Fibroblast of skin of right quadriceps (primary cell): ENCODE measurements around the gene AURKA.

Experiments used
- DNase-seq: peaks from one replicate; pipeline ENCODE4 v3.0.0-alpha.2; 2013

AURKA gene

DNA sequence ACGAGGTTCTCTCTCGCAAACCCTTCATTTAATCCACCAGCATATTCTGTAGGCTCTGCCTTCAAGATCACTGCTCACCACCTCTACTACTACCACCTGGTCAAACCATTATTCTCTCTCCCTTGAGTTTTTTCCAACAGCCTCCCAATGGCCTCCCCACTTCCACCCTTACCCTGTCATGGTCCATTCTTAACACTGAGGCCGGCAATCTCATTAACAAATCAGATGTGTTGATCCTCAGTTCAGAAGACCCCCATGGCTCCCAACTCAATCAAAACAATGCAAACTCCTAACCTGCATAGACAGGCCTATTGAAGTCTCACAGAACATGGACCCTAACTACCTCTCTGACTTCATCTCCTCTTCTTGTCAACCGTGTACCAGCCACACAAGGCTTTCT, 2.2 kb downstream of the AURKA start:
- no peak for DNase-seq

- DNase-seq, result no peak
These were observed 3.1 kb downstream of the AURKA start for GRCh38 chr20:56388882-56389281.

DNA sequence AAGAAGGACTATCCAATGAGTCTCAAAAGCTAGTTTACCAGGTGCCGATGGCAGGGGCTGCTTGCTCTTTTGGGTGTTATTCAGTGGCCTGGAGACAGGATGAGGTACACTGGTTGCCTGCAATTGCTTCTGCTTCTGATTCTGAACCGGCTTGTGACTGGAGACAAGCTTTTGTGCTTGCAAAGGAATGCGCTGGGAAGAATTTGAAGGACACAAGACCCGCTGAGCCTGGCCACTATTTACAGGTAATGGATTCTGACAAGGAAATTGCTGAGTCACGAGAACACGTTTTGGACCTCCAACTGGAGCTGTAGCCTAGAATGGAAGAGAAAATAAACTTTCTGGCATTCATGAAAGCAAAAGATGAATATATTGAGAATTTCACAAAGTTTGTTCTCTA, 5.8 kb downstream of the AURKA start:
- no peak for DNase-seq

DNA sequence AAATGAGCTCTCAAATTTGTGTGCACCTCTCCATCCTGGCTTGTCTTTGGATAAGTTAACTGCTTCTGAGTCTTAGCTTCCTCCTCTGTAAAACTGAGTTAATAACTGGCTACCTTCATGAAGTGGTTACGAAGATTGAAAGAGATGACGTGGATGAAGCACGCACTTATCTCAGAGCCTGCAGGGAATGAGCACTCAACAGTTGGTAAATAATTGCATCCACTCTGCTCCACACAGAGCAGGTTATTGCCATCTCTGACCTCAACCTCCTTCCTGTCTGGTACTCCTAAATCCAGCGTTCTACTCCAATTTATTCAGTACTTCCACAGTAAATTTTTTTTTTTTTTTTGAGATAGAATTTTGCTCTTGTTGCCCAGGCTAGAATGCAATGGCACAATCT, 6.9 kb downstream of the AURKA start:
- no peak for DNase-seq

DNA sequence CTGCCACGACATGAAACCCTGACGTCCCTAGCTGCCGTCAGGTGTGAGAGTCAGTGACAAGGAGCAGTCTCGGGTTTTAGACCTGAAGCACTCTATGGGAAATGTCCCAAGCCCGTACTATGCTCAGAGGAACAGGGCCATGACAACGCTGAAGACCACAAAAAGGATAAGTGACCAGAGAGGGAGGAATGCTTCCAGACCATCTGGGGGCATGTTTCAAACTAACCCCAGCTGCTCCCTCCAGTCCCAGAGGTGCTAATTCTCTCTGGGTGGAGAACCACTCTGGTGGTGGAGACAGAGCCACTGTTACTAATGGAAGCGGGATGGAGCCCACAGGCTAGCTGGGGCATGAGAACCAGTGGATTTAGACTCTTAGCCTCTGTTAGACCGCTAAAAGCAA, 8.7 kb downstream of the AURKA start:
- DNase-seq, result no peak

DNA sequence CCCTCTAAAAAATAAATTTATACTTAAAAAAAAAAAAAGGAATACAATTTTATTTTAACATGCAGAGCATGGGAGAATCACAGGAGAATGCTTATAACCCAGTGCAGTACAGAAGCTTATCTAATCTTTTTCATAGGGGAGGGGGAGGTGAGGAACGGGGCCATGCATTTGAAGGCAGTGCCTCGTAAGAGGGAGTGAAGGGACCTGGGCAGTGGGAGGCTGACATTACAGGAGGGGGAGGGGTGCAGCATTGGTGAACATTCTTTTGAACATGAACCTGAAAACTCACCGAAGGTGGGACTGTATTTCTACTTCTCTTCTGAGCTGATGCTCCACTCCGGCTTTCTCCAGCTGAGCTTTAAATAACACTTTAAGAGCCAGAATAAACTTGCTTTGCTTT, 9.3 kb downstream of the AURKA start:
- no peak for DNase-seq

- DNase-seq, result no peak
These were observed 10.5 kb downstream of the AURKA start for GRCh38 chr20:56381501-56381900.

DNA sequence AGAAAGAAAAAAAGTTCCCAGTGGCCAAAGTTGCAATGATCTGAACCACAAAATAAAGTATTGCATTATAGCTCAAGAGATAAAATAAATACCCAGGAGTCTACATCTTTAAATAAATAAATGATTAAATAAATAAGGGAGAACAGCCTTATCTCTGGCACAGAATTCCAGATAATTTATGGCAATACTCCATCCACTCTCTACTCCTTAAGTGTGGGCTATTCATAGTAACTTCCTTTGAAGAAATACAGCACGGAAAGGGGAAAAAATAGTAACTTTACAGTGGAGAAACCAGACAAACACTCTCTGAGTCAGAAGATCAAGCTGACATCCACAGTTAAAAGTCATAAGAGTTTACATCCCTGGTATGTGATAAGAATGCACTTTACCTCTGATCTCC, 11.6 kb downstream of the AURKA start:
- DNase-seq, result no peak

DNA sequence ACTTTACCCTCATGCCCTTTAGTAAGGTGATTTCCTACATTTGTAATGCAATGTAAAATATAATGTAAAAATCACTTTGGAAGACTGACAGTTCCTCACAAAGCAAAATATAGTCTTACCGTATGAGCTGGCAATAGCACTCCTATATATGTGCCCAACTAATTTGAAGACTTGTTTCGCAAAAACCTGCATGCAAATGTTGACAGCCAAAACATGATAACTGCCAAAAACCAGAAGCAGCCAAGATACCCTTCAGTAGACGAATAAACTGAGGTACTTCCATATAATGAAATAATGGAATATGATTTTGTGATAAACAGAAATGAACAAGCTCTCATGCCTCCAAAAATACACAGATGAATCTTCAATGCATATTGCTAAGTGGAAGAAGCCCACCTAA, 13.6 kb downstream of the AURKA start:
- DNase-seq, result no peak

DNA sequence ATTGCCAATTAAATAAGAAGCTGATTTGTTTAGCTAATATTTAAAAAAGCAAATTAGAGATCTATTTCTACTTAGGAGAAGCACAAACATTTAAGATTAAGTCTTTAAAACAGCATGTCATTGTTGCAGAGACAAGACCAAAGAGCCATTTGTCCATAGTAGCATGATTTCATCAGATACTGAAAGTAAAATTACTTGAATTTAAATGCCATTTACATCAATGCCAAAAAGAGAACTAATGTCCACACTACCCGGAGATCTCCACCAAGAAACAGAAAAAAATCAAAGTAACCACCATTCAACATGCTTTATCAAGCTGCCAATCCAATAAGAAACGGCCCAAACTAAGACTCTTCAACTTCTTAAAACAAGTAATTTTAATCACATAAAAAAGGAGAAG, 15.7 kb downstream of the AURKA start:
- DNase-seq, result no peak

DNA sequence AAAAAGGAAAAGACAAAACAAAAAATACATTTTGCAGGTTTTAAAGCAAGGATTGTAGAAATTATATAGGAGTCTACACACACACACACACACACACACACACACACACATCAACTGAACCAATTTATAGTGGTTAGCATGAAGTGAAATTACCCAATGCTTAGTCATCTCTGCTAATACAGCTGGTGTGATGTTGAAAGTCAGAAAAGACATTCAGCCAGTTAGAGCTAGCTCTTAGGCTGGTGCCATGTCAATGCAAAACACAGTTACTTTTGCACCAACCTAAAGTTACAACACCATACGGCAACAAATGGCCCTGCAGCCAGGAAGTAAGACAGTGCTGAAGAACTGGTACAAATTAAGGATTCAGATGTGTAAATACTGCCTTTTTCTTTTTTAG, 18.1 kb downstream of the AURKA start:
- peak; percentile 93 for DNase-seq

- DNase-seq, result no peak
These were observed 19.2 kb downstream of the AURKA start for GRCh38 chr20:56372850-56373249.

DNA sequence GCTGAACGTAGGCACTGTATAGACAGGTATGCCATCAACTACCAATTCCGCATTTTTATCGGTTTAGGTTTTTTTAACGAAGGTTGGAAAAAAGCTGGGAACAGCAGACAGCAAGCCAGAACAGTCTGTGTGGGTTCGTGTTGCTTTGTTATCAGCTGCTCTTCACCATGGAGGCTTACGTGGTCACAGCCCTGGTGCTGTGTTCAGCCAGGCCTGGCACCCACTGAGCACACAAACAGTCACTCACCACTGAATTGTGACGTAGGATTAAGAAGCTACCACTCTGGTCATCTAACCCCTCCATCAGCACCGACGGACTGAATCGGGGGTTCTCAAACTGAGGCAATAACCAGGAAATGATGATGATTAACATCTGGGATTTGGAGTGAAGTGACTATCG, 20.0 kb downstream of the AURKA start:
- no peak for DNase-seq

DNA sequence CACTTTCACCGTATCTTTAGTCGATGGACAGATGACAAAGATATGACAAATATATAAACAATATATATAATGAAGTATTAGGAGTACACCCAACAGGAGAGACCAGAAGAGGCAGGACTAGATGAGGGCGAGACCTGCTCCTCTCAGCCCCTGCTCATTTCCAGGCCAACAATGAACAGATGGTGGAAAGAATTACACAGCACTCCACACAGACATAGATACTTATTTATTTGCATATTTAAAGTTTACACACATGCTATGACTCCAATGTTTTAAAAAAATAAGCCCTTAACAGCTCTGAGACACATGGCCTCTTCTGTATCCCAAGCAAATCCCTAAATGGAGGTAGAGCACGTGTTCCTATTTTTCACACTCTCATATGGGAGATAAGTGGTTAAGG, 22.8 kb downstream of the AURKA start:
- DNase-seq, result no peak

GRCh38 chr20:56368351-56369134, 23.5 kb downstream of the AURKA start:
- no peak for DNase-seq

DNA sequence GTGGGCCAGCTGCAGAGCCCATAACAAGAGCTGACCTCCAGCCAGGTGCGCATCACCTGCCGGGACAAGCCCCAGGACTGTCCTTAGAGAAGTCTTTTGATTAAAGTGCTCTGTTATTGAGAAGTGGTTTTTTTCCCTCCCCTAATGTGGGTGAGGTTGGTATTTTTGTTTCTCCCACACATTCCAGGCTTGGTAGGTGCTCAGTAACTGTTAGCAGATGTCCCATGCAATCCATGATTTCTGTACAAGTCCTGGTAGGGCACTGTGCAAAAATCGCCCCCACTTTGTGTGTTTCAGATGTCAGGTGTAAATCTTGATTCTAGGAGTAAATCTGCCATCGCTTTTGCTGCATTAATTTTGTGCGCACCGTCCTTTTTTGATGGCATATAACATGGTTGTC, 28.5 kb downstream of the AURKA start:
- no peak for DNase-seq

GRCh38 chr20:56362833-56363413, 29.1 kb downstream of the AURKA start:
- no peak for DNase-seq

DNA sequence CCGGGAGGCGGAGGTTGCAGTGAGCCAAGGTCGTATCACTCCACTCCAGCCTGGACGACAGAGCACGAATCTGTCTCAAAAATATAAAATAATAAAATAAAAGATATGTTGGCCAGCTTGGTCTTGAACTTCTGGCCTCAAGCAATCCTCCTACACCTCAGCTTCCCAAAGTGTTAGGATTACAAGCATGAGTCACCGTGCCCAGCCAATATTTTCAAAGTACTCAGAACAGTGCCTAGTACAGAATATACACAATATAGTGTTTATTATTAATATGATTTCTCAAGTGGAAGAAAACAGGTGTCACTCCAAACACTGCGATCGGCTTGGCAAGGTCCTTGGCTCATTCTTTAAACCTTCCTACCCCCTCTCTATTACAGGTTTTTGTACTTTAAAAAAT, 30.1 kb downstream of the AURKA start:
- no peak for DNase-seq

DNA sequence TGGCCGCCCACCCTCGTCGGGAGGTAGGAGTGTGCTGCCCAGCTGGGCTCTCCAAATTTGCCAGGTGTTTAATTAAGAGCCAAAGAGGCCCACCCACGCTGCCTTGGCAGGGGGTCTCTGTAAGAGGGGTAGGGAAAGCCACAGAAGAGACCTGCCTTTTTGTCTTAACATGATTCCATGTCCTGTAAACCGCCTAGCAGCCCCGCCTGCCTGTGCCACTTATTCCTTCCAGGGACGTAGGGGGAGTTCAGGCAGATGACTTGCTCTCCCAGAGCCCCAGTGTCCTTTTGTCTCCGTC, 31.2 kb downstream of the AURKA start:
- DNase-seq, result no peak

DNA sequence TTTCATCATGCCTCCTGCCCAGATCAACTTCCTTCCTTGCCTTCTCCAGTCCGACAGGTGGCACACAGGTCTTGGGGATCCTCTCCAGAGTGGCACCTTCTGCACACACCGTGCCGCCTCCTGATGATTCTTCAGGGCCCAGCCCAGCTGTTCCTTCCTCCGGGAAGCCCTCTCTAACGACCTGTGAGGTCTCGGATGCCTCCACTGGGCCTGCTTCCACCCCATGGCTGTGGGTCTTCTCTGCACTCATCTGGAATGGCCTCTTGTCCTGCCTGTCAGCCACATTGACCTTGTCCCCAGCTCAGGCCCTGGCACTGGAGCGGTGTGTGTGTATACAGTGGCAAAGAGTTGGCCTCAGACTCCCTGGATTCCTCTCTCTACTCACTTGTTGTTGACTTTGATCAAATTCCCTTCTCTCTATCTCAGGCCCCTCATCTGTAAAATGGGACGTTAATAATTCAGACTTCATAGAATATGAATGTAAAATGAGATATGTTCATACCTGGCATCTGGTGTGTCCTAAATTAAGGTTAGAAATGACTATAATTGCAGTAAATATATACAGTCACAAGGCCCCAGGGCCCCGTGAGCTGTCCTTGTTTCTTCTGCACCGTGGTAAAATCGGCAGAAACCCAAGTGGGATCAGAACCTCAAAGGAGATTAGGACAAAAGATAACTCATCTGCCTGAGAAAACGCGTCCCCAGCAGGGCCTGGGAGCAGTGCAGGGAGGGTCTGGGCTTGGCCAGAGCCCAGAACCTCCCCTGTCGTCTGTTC, 31.7 kb downstream of the AURKA start:
- no peak for DNase-seq

GRCh38 chr20:56359212-56360132, 32.5 kb downstream of the AURKA start:
- peak; percentile 58 for DNase-seq

DNA sequence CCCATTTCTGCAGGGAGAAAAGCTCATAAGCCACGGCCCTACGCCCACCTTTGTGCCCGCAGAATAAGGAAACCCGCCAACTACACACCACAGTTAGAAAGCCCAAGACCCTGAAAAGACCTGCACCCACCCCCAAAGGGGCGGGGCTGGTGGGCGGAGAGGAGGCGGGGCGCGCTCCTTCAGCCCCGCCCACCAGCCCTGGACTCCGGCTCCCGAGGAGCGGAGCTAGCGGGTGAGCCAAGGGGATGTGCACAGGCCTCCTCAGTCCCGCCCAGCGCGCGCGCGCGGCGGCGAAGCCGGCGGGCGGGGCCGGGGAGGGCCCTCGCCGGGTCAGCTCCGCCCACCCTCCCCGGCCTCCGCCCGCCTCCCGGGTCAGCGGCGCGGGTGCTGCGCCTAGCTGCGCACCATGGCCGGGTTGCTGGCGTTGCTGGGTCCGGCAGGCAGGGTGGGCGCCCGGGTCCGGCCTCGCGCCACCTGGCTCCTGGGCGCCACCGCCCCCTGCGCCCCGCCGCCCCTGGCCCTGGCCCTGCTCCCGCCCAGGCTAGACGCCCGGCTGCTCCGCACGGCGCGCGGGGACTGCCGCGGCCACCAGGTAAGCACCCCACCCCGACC, 33.3 kb downstream of the AURKA start, which contains the start of gene FAM210B:
Gene FAM210B (plus strand): TSS at position 375 of the 612 bp plus-strand sequence. CDS start 32 bp downstream, at position 407.
- DNase-seq, result peak; percentile 87

DNA sequence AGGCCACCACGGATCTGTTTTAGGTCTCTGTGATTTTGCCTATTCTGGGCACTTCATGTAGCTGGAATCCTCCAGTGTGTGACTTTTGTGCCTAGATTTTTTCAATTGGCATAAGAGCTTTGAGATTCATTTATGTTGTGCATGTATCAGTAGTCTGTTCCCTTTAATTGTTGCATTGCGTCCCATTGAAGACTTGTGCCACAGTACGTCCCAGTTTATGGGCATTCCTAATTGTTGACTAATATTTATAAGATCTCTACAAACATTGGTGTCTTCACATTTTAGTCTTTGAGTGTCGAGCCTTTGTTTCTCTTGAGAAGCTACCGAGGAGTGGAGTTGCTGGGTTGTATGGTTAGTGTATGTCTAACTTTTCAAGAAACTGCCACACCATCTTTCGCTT, 33.9 kb downstream of the AURKA start:
- DNase-seq, result no peak
